Epithelial cell of proximal tubule (primary cell): Measurements from ENCODE around the gene CLIP1. TPM values are rescaled to one million over a fixed set of nuclear protein-coding genes. Genes with fewer than 3 reads are reported as not detected.
"Not testable (repeated sequence)": the region's sequence is repeated elsewhere in the genome, so short reads cannot be mapped to it uniquely, and the experiment has no call there.

Source experiments
- DNase-seq: peaks from one replicate; pipeline ENCODE4 v3.0.0-alpha.2; 2011; ENCODE audit warnings: low read depth
- H3K4me3 ChIP-seq: 2 replicates; pipeline ENCODE4 v1.5.1; 2011; ENCODE audit warnings: low read depth, mild to moderate bottlenecking, low read length
- total RNA-seq: library from RNA; depleted of rRNA; stranded (reverse); fragments of >200 nt; gene quantifications from 2 replicates; pipeline ENCODE4 v1.2.3, GENCODE V29; 2015
- TF ChIP-seq, protein P1 (sequence below): conservative IDR thresholded peaks from 2 replicates; pipeline ENCODE4 v1.5.1; 2012; ENCODE audit warnings: low read depth, mild to moderate bottlenecking, low read length

CLIP1 gene
- total RNA-seq, 1 donor from 2014 or later, result 49.6 TPM

DNA sequence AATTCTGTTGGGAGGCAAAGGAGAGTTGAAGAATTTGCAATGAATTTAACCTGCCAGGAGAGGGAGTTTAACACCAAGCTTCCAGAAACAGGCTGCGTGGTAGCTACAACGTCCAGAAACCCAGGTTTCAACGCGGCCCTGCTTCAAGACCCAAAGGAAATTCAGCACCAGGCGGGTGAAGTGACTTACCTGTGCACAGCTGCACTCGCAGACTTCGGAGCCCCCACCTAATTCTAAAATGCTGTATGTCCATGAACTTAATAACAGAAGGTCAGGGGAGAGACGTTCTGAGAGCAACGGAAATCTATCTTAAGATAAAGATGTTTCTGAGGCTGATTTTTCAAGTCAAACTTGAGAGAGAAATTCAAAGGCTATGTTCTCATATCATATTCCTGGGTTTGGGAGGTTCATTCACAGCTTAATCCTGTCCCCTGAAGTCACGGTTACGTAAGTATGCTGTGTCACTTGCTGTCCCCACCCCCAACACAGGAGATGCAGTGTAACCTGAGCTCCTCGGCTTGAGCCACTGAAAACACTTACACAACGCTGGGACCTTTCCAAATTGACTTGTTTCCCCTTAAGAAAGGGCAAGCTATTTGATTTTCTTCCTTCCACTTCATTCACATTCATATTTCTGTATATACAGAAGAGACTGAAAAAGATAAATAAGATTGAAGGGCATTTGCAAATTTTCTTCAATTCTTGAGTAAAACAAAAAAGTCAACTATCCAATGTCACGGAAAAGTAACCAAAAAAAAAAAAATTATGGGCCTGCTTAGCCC lies 22.7 kb downstream of the CLIP1 start:
- peak; percentile 54 for DNase-seq
- peak overlapping the region; percentile 31 for H3K4me3 ChIP-seq
- TF ChIP-seq, protein P1, sequence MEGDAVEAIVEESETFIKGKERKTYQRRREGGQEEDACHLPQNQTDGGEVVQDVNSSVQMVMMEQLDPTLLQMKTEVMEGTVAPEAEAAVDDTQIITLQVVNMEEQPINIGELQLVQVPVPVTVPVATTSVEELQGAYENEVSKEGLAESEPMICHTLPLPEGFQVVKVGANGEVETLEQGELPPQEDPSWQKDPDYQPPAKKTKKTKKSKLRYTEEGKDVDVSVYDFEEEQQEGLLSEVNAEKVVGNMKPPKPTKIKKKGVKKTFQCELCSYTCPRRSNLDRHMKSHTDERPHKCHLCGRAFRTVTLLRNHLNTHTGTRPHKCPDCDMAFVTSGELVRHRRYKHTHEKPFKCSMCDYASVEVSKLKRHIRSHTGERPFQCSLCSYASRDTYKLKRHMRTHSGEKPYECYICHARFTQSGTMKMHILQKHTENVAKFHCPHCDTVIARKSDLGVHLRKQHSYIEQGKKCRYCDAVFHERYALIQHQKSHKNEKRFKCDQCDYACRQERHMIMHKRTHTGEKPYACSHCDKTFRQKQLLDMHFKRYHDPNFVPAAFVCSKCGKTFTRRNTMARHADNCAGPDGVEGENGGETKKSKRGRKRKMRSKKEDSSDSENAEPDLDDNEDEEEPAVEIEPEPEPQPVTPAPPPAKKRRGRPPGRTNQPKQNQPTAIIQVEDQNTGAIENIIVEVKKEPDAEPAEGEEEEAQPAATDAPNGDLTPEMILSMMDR, result peak; percentile 75

DNA sequence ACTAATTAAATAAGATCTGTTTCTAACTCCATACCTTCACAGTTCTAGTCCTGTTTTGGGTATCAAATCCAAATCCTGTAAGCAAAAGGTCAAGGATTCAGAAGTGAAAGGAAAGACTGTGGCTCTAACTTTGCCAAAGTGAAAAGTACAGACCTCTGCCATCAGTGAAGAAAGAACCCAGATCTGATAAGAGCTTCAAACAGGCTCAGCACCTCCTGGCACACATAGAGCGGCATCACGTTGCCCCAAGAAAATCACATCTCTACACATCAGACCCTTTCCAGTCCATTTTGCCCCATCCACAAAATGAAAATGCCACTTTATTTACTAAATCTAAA lies 23.2 kb downstream of the CLIP1 start:
- peak overlapping the region; percentile 2 for H3K4me3 ChIP-seq
- TF ChIP-seq, protein P1, result no peak
- DNase-seq, result no peak

DNA sequence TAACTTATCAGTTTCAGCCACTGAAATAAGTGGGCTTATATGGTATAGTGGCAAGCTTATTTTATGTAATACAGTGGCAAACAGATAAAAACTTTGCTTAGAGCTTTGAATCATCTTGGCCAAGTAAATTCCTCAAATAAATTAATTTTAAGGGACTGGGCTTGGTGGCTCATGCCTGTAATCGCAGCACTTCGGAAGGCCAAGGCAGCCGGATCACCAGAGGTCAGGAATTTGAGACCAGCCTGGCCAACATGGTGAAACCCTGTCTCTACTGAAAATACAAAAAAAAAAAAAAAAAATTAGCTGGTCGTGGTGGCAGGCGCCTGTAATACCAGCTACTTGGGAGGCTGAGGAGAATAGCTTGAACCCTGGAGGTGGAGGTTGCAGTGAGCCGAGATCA lies 24.5 kb downstream of the CLIP1 start:
- H3K4me3 ChIP-seq, DNase-seq: not testable (repeated sequence)

DNA sequence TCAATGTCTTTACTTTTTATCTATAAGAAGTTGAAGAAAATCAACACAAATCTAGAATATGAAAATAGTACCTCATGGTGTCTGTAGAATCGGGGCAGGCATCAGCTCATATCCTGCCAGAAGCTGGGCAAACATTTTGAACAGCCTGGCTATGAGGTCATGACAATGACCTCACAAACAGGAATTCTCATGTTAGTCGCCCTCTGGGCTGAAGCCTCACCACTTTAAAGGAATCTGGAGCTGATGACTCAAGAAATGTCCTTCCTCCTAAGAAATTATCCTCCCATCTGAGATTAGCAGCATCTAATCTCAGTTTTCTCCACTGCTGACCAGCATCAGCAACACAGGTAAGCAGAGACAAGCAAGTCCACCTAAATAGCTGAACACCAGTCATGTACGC lies 27.1 kb downstream of the CLIP1 start:
- TF ChIP-seq, protein P1, result no peak
- no peak overlapping the region for H3K4me3 ChIP-seq
- DNase-seq, result no peak

DNA sequence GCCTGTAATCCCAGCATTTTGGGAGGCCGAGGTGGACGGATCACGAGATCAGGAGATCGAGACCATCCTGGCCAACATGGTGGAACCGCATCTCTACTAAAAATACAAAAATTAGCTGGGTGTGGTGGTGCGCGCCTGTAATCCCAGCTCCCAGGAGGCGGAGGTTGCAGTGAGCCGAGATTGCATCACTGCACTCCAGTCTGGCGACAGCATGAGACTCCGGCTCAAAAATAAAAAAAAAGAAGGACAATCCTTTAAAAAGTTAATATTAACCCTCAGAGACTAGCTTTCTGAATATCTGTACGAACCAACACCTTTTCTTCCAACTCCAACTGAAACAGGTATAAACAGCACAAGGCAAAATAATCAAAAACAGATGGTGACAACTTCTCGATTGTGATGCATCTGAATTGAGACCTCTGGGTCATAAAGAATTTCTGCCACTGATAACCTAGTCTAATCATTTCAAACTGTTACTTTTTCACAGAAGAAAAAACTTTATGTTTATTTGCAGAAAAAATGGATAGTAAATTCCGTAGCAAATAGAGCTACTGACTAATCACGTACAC lies 27.8 kb downstream of the CLIP1 start:
- DNase-seq, result no peak
- TF ChIP-seq, protein P1, result no peak
- no peak overlapping the region for H3K4me3 ChIP-seq

DNA sequence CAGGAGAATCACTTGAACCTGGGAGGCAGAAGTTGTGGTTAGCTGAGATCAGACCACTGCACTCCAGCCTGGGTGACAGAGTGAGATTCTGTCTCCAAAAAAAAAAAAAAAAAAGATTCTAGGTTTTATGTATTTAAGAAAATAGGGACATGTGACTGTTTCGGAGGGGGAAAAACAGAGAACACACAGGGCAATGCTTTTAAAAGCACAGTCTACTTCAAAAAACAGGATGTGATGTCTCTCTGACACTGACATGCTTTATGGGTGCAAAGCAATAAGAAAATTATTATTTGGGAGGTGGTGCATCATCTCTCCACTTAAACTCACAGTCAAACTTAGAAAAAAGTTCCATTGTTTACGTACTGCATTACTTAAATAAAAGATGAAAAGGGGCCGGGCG lies 28.7 kb downstream of the CLIP1 start:
- TF ChIP-seq, protein P1, result no peak
- H3K4me3 ChIP-seq, result no peak overlapping the region
- DNase-seq, result no peak

DNA sequence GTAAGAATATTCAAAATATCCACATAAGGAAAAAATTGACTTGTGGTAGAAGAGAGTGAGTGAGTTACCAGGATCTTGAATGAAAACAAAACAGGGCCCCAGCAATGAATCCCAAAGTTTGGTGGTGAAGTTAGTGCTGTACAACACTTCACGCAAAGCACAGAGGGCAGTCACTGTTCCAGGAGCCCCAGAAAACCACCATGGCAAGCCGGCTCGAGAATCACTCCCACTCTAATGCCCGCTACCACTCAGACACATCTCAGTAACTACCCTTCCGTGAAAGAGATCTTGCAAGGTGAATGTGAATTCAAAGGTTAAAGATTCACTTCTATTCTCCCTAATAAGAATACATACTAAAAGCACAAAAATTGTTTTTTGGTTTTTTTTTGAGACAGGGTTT lies 30.1 kb downstream of the CLIP1 start:
- no peak for DNase-seq
- TF ChIP-seq, protein P1, result no peak
- no peak overlapping the region for H3K4me3 ChIP-seq
